GM21723 (cell line): ENCODE results near the gene OPCML.
A peak's percentile ranks its signal among the peaks of the same experiment; 100 is the strongest.

Experiments
- ATAC-seq: cut with Tn5 transposase; IDR thresholded peaks from one replicate; pipeline ENCODE4 v1.9.1; 2021; ENCODE audit warnings: mild to moderate bottlenecking, moderate library complexity; ENCODE audit not compliant: unreplicated experiment

OPCML gene

GRCh38 chr11:133191931-133192330 is 340.4 kb downstream of the OPCML start:
- ATAC-seq = no peak

GRCh38 chr11:133181667-133182066 is 350.6 kb downstream of the OPCML start:
- ATAC-seq = no peak

- ATAC-seq = no peak
Measured at GRCh38 chr11:133181066-133181465, 351.2 kb downstream of the OPCML start.

GRCh38 chr11:133180201-133180600 is 352.1 kb downstream of the OPCML start:
- ATAC-seq = no peak

GRCh38 chr11:133176748-133177147 is 355.6 kb downstream of the OPCML start:
- ATAC-seq = no peak

DNA sequence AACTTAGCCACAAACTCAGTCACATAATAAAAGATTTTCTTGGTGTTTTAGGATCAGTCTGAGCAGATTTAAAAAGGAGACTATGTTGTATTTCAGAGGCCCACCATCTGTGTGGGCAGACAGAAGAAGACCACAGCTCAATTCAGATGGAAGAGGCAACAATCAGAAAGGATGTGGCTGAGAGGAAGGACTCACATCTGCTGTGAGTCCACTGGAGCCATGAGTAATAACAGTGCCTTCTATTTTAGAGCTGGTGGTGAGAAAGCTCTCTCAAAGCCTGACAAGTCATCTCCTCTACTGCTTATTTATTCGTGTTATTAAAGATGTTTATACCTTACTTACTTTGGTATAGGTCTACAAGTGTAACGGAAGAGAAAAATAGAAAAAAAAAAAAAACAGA is 357.2 kb downstream of the OPCML start:
- peak; percentile 86 for ATAC-seq

DNA sequence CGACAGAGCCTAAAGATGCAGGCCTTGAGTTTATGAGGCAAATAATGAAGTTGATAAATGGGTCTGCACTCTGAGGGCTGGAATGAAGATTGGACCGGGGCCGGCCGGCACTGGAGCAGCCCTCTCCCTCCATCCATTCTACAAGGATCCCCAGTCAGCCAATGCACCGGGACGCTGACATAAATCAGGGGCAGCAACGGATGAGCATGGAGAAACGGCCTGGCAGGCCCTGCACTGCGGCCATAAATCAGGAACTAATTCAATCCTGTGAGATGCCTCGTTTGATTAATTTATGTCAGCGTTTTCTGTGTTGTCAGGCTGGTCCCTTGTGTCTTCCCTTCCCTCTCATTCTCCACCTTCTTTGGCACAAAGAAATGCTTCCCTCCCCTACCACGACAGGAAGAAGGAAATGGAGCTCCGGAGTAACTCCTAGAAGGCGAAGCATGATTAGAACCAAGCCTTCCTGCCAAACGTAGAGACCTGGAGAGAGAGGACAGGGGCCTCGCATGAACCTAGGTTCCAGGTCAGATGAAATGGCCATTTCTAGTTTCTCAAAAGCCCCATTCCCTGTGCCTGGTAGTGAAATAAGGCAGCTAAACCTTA is 358.4 kb downstream of the OPCML start:
- ATAC-seq = no peak

DNA sequence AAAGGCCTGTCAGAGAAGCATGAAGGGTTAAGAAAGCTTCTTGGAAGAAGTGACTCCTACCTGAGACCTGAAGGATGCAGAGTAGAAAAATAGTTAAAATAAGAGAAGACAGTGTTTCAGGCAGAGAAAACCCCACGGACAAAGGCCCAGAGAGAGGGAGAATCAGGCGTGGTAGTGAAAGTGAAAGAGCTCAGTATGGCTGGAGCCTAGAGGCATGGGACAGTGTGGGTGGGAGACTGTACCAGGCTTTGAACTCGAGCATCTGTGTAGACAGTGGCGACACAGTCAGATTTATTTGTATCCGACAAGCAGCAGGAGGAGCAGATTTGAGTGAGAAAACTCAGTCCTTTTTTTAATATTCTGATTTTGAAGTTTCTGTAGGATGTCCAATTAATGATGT is 360.0 kb downstream of the OPCML start:
- peak; percentile 52 for ATAC-seq

- ATAC-seq = no peak
Measured at GRCh38 chr11:133171374-133171773, 360.9 kb downstream of the OPCML start.

DNA sequence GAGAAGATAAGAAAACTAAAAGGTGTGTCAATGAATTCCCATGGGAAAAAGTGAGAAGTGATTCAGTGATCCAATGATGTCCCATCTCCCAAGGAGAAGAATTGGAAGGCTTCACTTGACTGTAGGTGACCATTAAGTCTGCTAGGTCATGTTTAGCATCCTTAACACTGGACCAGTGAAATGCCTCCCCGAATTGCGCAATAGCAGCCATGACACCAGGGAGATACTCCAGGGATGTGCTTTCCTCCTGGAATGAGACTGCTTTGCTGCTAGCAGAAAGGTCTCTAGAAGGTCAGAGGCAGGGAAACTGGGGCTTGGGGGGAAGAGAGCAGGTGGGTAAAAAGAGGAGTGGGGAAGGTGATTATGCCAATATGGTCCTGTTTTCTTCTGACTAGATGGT is 364.3 kb downstream of the OPCML start:
- ATAC-seq = no peak

DNA sequence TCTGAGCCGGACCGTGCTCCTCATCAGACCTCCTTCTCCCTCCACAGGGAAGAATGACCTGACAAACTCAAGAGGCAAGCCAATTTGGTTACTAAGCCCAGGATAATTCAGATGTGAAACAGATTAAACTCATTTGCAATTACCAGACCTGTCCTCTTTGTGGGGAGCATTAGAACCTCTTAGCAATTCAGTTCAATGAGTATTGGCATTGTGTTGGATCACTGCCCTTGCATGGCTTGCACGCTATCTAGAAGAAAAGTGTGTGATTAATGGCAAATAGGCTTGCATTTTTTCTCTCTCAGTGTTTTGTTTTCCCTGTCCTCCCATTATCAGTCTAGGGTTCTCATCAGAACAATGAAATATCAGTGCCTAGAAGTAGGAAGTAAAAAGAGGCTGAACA is 365.6 kb downstream of the OPCML start:
- no peak for ATAC-seq

DNA sequence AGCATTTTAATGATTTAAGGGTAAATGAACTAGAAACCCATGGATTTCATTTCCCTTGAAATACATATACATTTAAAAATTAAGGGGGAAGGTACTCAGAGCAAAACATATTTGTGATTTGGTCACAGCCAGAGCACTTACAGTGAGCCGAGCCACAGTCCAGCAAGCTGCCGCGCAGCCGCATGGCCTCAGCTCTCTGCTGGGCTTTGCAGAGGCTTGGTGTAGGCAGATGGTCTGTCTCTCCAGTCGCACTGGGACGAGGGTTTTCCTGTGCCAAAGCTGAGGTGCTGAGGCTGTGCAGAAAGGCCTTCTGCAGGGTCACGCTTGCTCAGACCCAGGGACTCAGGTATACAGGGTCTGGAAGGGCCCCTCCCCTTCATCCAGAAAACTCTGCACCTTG is 367.3 kb downstream of the OPCML start:
- no peak for ATAC-seq

- no peak for ATAC-seq
Measured at GRCh38 chr11:133163463-133164419, 368.6 kb downstream of the OPCML start.

GRCh38 chr11:133162227-133162626 is 370.1 kb downstream of the OPCML start:
- no peak for ATAC-seq

GRCh38 chr11:133160754-133161153 is 371.5 kb downstream of the OPCML start:
- no peak for ATAC-seq

GRCh38 chr11:133156986-133157745 is 375.1 kb downstream of the OPCML start:
- ATAC-seq = no peak

GRCh38 chr11:133154781-133155180 is 377.5 kb downstream of the OPCML start:
- ATAC-seq = no peak

DNA sequence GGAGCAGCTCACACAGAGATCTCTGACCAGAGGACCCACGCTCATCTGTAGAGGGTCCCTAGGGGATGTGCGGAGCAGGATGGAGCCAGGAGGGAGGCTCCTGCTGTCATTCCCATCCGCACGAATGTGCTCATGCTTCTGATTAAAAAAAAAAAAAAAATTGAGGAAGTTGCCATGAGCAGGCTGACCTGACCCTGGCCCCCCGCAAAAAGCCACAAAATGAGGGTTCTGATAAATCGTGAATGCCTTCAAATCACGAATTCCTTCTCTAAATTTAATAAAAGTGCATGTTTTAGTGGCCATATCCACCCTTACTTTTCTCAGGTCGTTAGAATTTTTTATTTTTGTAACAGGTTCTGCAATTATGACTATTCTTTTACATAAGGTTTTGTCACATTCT is 378.2 kb downstream of the OPCML start:
- ATAC-seq = no peak

- ATAC-seq = no peak
Measured at GRCh38 chr11:133153031-133153430, 379.3 kb downstream of the OPCML start.

DNA sequence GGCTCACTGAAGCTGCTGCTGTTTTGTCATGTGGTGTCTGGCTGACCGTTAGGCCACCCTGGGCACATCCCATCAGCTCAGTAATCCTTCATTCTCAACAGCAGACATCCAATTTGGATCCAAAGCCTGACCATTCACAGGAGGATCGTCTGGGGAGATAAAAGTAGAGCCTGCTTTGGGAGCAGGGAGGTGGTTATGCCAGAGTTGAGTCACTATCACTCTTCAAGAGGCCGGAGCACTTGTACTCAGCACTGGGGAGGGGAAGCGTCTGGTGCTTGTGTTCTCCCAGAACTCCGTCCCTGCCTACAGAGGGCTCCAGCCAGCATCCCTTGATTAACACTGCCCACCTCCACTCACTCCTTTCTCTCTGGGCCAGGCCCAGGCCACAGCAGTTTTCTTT is 382.6 kb downstream of the OPCML start:
- no peak for ATAC-seq

DNA sequence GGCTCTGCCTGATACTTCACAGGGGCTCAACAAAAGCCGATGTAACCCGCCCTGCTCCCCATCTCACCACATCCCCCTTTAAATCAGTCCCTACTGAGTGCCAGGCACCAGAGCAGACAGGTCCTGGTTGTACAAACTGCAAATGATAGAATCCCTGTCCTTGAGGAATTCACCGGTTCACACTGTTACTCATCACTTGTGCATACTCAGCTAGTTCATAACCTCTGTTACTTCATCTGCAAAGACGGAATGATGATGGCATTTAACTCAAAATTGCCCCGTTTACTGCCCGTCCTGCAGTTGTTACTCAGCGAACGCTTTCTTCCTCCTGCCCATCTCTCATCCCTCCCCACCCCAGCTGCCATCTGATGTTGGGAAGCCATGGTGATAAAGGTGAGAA is 384.7 kb downstream of the OPCML start:
- ATAC-seq = no peak
